Testis (tissue), 5 donors: ENCODE data around the gene TERF2IP. TPM values are rescaled to one million over a fixed set of nuclear protein-coding genes. Genes with fewer than 3 reads are reported as not detected.

Experiments
- DNase-seq: peaks from one replicate; pipeline ENCODE4 v3.0.0-alpha.2; 2019
- H3K27ac ChIP-seq, 2 donors: fragments of 200-600 bp; sonication (generic); one replicate each; pipeline ENCODE4 v1.5.1; 2019
- H3K27me3 ChIP-seq: fragments of 200-600 bp; sonication (generic); one replicate; pipeline ENCODE4 v1.5.1; 2019
- H3K36me3 ChIP-seq: fragments of 200-600 bp; sonication (generic); one replicate; pipeline ENCODE4 v1.5.1; 2017; ENCODE audit warnings: low read depth; ENCODE audit errors: missing control alignments
- H3K4me1 ChIP-seq: fragments of 200-600 bp; sonication (generic); one replicate; pipeline ENCODE4 v1.5.1; 2019
- H3K4me3 ChIP-seq, 2 donors: fragments of 200-600 bp; sonication (generic); one replicate each; pipeline ENCODE4 v1.5.1; 2017 to 2019
- H3K9me3 ChIP-seq: fragments of 200-600 bp; sonication (generic); one replicate; pipeline ENCODE4 v1.5.1; 2017
- CTCF ChIP-seq, 3 experiments: fragments of 450-650 bp in 2 of 3; fragments of 200-600 bp in 1 of 3; sonication (generic) in 1 of 3; IDR thresholded peaks; one replicate each; pipeline ENCODE4 v1.5.1; 2016 to 2019; ENCODE audit warnings: antibody characterized with exemption in 3 of 3, mild to moderate bottlenecking in 2 of 3, moderate library complexity in 1 of 3
- POLR2A ChIP-seq: fragments of 450-650 bp; IDR thresholded peaks from one replicate; pipeline ENCODE4 v1.6.1; 2017; ENCODE audit warnings: antibody characterized with exemption, mild to moderate bottlenecking, moderate library complexity
- WGBS, 2 donors: methylation state at CpG; one replicate each; pipeline ENCODE4 v1.1.5; 2018; 5-methylcytosine and 5-hydroxymethylcytosine counted together
- intact Hi-C: fragments of 100-400 bp; cut with DNase I; formaldehyde crosslinking; loops from one replicate; pipeline ENCODE4 v1.15.1; 2023; ENCODE audit warnings: low total_unique reads
- long read RNA-seq, 2 donors: transcript quantifications; one replicate each; lab custom pipeline, GENCODE V29; 2026
- polyA plus RNA-seq: library from polyadenylated mRNA; stranded (reverse); fragments of 350-450 nt; fragmentation: Illumina TruSeq; extraction: RNeasy Lipid Tissue Mini Kit (QIAGEN cat#74804); gene quantifications from one replicate; pipeline ENCODE4 v1.2.3, GENCODE V29; 2014; ENCODE audit warnings: low read depth, low replicate concordance; ENCODE audit not compliant: insufficient read depth
- total RNA-seq, 2 donors: library from RNA; depleted of rRNA; stranded (reverse); fragments of >200 nt; gene quantifications; one replicate each; pipeline ENCODE4 v1.2.3, GENCODE V29; 2016

TERF2IP gene
- total RNA-seq, result 100 to 1,000 TPM; 153 to 161 TPM
- 124 TPM for polyA plus RNA-seq
- long read RNA-seq, donor 1, transcript TERF2IP-201 (3 exons, 2,118 nt), result major isoform, 118 of 120 reads
- long read RNA-seq, donor 1, partial matches to known transcripts, result 0 of 120 reads
- long read RNA-seq, donor 1, other reads (novel, unspliced or antisense), result 0 of 120 reads
- long read RNA-seq, donor 2, transcript TERF2IP-201 (3 exons, 2,118 nt), result major isoform, 65 of 121 reads
- long read RNA-seq, donor 2, partial matches to known transcripts, result 56 of 121 reads
- long read RNA-seq, donor 2, other reads (novel, unspliced or antisense), result 0 of 121 reads

GRCh38 chr16:75647492-75648264 is at the start of gene TERF2IP, which contains the start of gene KARS1:
TERF2IP (plus strand) TSS chr16:75647773; CDS start chr16:75647883, 110 bp downstream.
KARS1 (minus strand) TSS chr16:75647665; CDS start chr16:75647639, 26 bp downstream.
- 1% methylated on average over 72 of the region's 76 CpGs; no CpG with 5 or more reads in 1 of the 2 donors for WGBS, 2 donors
- peaks cover 37% of the 10 kb centered on the region for H3K4me1 ChIP-seq
- H3K27ac ChIP-seq, result peak within 1 kb of the TSS; percentile 98 to 99
- TF ChIP-seq POLR2A (peak; percentile 95), CTCF (IDR thresholded peaks at IDR 0.05) (no peak)
- no peaks in the 10 kb centered on the region for H3K27me3 ChIP-seq
- peak within 1 kb of the TSS; percentile 99 for H3K4me3 ChIP-seq
- H3K9me3 ChIP-seq, result no peaks in the 10 kb centered on the region
- no peaks in the 10 kb centered on the region for H3K36me3 ChIP-seq
- peak; percentile 97 for DNase-seq
- intact Hi-C loops, result loop anchor here (10.0 kb wide), 1 partner anchor 73 kb away; no protein-coding TSS in a partner anchor

GRCh38 chr16:75599452-75600277 is 47.9 kb upstream of the TERF2IP start:
- TF ChIP-seq POLR2A (no peak), CTCF (IDR thresholded peaks at IDR 0.05) (no peak)
- Histone ChIP-seq H3K27me3 (no peaks in the 10 kb centered on the region), H3K9me3 (no peaks in the 10 kb centered on the region), H3K27ac (no peak overlapping the region), H3K4me3 (no peak overlapping the region), H3K4me1 (no peaks in the 10 kb centered on the region), H3K36me3 (no peaks in the 10 kb centered on the region)
- no peak for DNase-seq
- WGBS, 2 donors, result 94 to 96% methylated on average over 6 of the region's 6 CpGs
- intact Hi-C loops, result no loop called here

GRCh38 chr16:75603241-75603640 is 44.3 kb upstream of the TERF2IP start:
- no peak overlapping the region for H3K4me3 ChIP-seq
- H3K27ac ChIP-seq, result no peak overlapping the region
- H3K27me3 ChIP-seq, result no peaks in the 10 kb centered on the region
- H3K4me1 ChIP-seq, result no peaks in the 10 kb centered on the region
- DNase-seq, result no peak
- no peaks in the 10 kb centered on the region for H3K36me3 ChIP-seq
- no peaks in the 10 kb centered on the region for H3K9me3 ChIP-seq
- 90 to 91% methylated on average over 4 of the region's 4 CpGs for WGBS, 2 donors
- intact Hi-C loops, result no loop called here
- TF ChIP-seq POLR2A (no peak), CTCF (IDR thresholded peaks at IDR 0.05) (no peak)

- TF ChIP-seq POLR2A, result no peak
- TF ChIP-seq CTCF (IDR thresholded peaks at IDR 0.05), result no peak
- WGBS, 2 donors, result 95 to 100% methylated on average over 1 of the region's 1 CpG
- no peak overlapping the region for H3K27ac ChIP-seq
- H3K36me3 ChIP-seq, result no peaks in the 10 kb centered on the region
- no peak overlapping the region for H3K4me3 ChIP-seq
- intact Hi-C loops, result no loop called here
- H3K27me3 ChIP-seq, result no peaks in the 10 kb centered on the region
- no peak for DNase-seq
- no peaks in the 10 kb centered on the region for H3K4me1 ChIP-seq
- H3K9me3 ChIP-seq, result no peaks in the 10 kb centered on the region
Measured at GRCh38 chr16:75606507-75606906, 41.1 kb upstream of the TERF2IP start.
